Measurements from ENCODE around the gene NRP2.

DNA sequence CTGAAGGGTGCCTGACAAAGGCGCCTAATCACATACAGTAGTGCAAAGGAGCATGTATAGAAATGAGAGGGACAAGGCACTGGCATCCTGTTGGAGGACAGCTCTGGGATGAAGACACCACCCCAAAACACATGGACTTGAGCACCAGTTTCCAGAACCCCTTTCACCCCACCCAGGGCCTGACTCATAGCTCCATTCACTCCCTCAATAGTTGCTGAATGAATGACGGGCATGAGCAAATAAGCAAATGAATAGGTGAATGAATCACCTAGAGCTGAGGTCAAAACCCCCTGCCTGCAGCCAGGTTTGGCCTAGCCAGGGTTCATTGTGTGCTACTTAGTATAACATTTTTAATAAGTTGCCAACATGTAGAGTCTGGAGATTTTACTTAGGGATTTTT is 66.3 kb downstream of the NRP2 start:
- TF ChIP-seq POLR2A (IDR thresholded peaks at IDR 0.05; ENCODE audit: low read length) (no peak), GATA1 (IDR thresholded peaks at IDR 0.05; ENCODE audit: low read depth, low read length) (no peak)

Data from erythroblast (primary cell).